ENCODE results near the gene ZNF732. TPM values are rescaled to one million over a fixed set of nuclear protein-coding genes. Genes with fewer than 3 reads are reported as not detected.
A peak's percentile ranks its signal among the peaks of the same experiment; 100 is the strongest.
"Not testable (repeated sequence)": the region's sequence is repeated elsewhere in the genome, so short reads cannot be mapped to it uniquely, and the experiment has no call there.

Gene ZNF732
- total and polyA plus RNA-seq, 5 donors from 2014 or later, result not detected

- Mint-ChIP-seq H3K27me3 (peaks cover 5% of the 10 kb centered on the region), H3K27ac (peak overlapping the region in 2 of 3 donors; percentile 20 to 65), H3K4me3 (peak overlapping the region; percentile 85 to 100 (median 92)), H3K4me1 (peaks cover 7 to 42% (median 16%) of the 10 kb centered on the region in 4 donors), H3K36me3 (peaks cover 31% of the 10 kb centered on the region), H3K9me3 (peaks cover 5 to 29% (median 20%) of the 10 kb centered on the region in 7 donors)
- ATAC-seq (ENCODE audit: low read depth in 2 of 2) (no peak), DNase-seq (no peak)
- H3K9me3 ChIP-seq (ENCODE audit: control insufficient read depth in 2 of 2, low read length in 2 of 2), result peaks cover 12 to 35% of the 10 kb centered on the region in 2 experiments
- peaks cover 8% of the 10 kb centered on the region for H3K36me3 ChIP-seq (ENCODE audit: control insufficient read depth, insufficient read depth, low read length)
- H3K4me3 ChIP-seq (ENCODE audit: low read depth, low read length), result peak overlapping the region; percentile 61
- no peaks in the 10 kb centered on the region for H3K27me3 ChIP-seq (ENCODE audit: control insufficient read depth, insufficient read depth, low read length)
- peaks cover 24% of the 10 kb centered on the region for H3K4me1 ChIP-seq (ENCODE audit: control insufficient read depth, insufficient read depth, low read length, poor library complexity, severe bottlenecking)
- peak overlapping the region; percentile 90 for H3K27ac ChIP-seq (ENCODE audit: insufficient read depth, low read length, poor library complexity, severe bottlenecking)
These were observed 31.0 kb upstream of the ZNF732 start for GRCh38 chr4:336099-336892.

- H3K36me3 Mint-ChIP-seq, result peaks cover 25% of the 10 kb centered on the region
- peaks cover 5% of the 10 kb centered on the region for H3K27me3 Mint-ChIP-seq
- Histone ChIP-seq H3K36me3 (ENCODE audit: control insufficient read depth, insufficient read depth, low read length) (peaks cover 6% of the 10 kb centered on the region), H3K4me3 (ENCODE audit: low read depth, low read length) (peak overlapping the region; percentile 61), H3K27me3 (ENCODE audit: control insufficient read depth, insufficient read depth, low read length) (no peaks in the 10 kb centered on the region), H3K9me3 (ENCODE audit: control insufficient read depth in 2 of 2, low read length in 2 of 2) (peaks cover 14 to 29% of the 10 kb centered on the region in 2 experiments), H3K27ac (ENCODE audit: insufficient read depth, low read length, poor library complexity, severe bottlenecking) (no peak overlapping the region), H3K4me1 (ENCODE audit: control insufficient read depth, insufficient read depth, low read length, poor library complexity, severe bottlenecking) (peaks cover 24% of the 10 kb centered on the region)
- peaks cover 7 to 38% (median 16%) of the 10 kb centered on the region in 4 donors for H3K4me1 Mint-ChIP-seq
- ATAC-seq (ENCODE audit: low read depth in 2 of 2), result no peak
- peak overlapping the region; percentile 85 to 92 (median 86) for H3K4me3 Mint-ChIP-seq
- H3K9me3 Mint-ChIP-seq, result peaks cover 5 to 25% (median 15%) of the 10 kb centered on the region in 7 donors
- peak overlapping the region; percentile 20 to 65 (median 20) for H3K27ac Mint-ChIP-seq
- no peak for DNase-seq
These were observed 30.2 kb upstream of the ZNF732 start for GRCh38 chr4:335515-335914.

- Mint-ChIP-seq H3K4me1 (no peaks in the 10 kb centered on the region), H3K27me3 (no peaks in the 10 kb centered on the region), H3K27ac (no peak overlapping the region), H3K9me3 (peaks cover 3 to 34% (median 6%) of the 10 kb centered on the region in 7 donors), H3K4me3 (no peak overlapping the region), H3K36me3 (peaks cover 5% of the 10 kb centered on the region)
- Histone ChIP-seq H3K36me3 (ENCODE audit: control insufficient read depth, insufficient read depth, low read length) (no peaks in the 10 kb centered on the region), H3K27ac (ENCODE audit: insufficient read depth, low read length, poor library complexity, severe bottlenecking) (no peak overlapping the region), H3K4me3 (ENCODE audit: low read depth, low read length) (no peak overlapping the region), H3K4me1 (ENCODE audit: control insufficient read depth, insufficient read depth, low read length, poor library complexity, severe bottlenecking) (no peaks in the 10 kb centered on the region), H3K9me3 (ENCODE audit: control insufficient read depth in 2 of 2, low read length in 2 of 2) (peaks cover 24 to 48% of the 10 kb centered on the region in 2 experiments), H3K27me3 (ENCODE audit: control insufficient read depth, insufficient read depth, low read length) (no peaks in the 10 kb centered on the region)
- ATAC-seq (ENCODE audit: low read depth in 2 of 2), result no peak
- DNase-seq, result no peak
These were observed 23.5 kb upstream of the ZNF732 start for GRCh38 chr4:328729-329128.

GRCh38 chr4:314296-314903 is 9.1 kb upstream of the ZNF732 start:
- Histone ChIP-seq H3K36me3 (ENCODE audit: control insufficient read depth, insufficient read depth, low read length) (no peaks in the 10 kb centered on the region), H3K27ac (ENCODE audit: insufficient read depth, low read length, poor library complexity, severe bottlenecking) (no peak overlapping the region), H3K27me3 (ENCODE audit: control insufficient read depth, insufficient read depth, low read length) (no peaks in the 10 kb centered on the region), H3K4me1 (ENCODE audit: control insufficient read depth, insufficient read depth, low read length, poor library complexity, severe bottlenecking) (no peaks in the 10 kb centered on the region), H3K4me3 (ENCODE audit: low read depth, low read length) (no peak overlapping the region), H3K9me3 (ENCODE audit: control insufficient read depth in 2 of 2, low read length in 2 of 2) (peaks cover 14 to 22% of the 10 kb centered on the region in 2 experiments)
- Mint-ChIP-seq H3K4me3 (no peak overlapping the region), H3K4me1 (no peaks in the 10 kb centered on the region), H3K36me3 (peaks cover 12% of the 10 kb centered on the region), H3K9me3 (peaks cover 0 to 60% (median 27%) of the 10 kb centered on the region in 7 donors), H3K27ac (no peak overlapping the region), H3K27me3 (peaks cover 6% of the 10 kb centered on the region)
- no peak for DNase-seq
- no peak for ATAC-seq (ENCODE audit: low read depth in 2 of 2)

GRCh38 chr4:309807-310206 is 4.5 kb upstream of the ZNF732 start:
- Histone ChIP-seq H3K27ac (ENCODE audit: insufficient read depth, low read length, poor library complexity, severe bottlenecking) (no peak overlapping the region), H3K9me3 (ENCODE audit: control insufficient read depth in 2 of 2, low read length in 2 of 2) (peaks cover 19 to 25% of the 10 kb centered on the region in 2 experiments), H3K27me3 (ENCODE audit: control insufficient read depth, insufficient read depth, low read length) (no peaks in the 10 kb centered on the region), H3K4me3 (ENCODE audit: low read depth, low read length) (no peak overlapping the region), H3K4me1 (ENCODE audit: control insufficient read depth, insufficient read depth, low read length, poor library complexity, severe bottlenecking) (no peaks in the 10 kb centered on the region), H3K36me3 (ENCODE audit: control insufficient read depth, insufficient read depth, low read length) (no peaks in the 10 kb centered on the region)
- Mint-ChIP-seq H3K36me3 (peaks cover 6% of the 10 kb centered on the region), H3K9me3 (peaks cover 0 to 45% (median 10%) of the 10 kb centered on the region in 7 donors), H3K4me1 (peaks cover 0 to 14% (median 4%) of the 10 kb centered on the region in 4 donors), H3K27ac (no peak overlapping the region), H3K4me3 (no peak overlapping the region), H3K27me3 (peaks cover 6% of the 10 kb centered on the region)
- DNase-seq (no peak), ATAC-seq (ENCODE audit: low read depth in 2 of 2) (no peak)

- peak overlapping the region in 1 of 4 donors; percentile 59 for H3K4me3 Mint-ChIP-seq
- ATAC-seq (ENCODE audit: low read depth in 2 of 2) (peak in 1 of 2 donors; percentile 24), DNase-seq (peak in 1 of 3 donors; percentile 4)
- peaks cover 0 to 14% (median 4%) of the 10 kb centered on the region in 4 donors for H3K4me1 Mint-ChIP-seq
- Histone ChIP-seq H3K4me3 (ENCODE audit: low read depth, low read length) (no peak overlapping the region), H3K9me3 (ENCODE audit: control insufficient read depth in 2 of 2, low read length in 2 of 2) (peaks cover 23 to 34% of the 10 kb centered on the region in 2 experiments), H3K27ac (ENCODE audit: insufficient read depth, low read length, poor library complexity, severe bottlenecking) (no peak overlapping the region), H3K36me3 (ENCODE audit: control insufficient read depth, insufficient read depth, low read length) (no peaks in the 10 kb centered on the region), H3K4me1 (ENCODE audit: control insufficient read depth, insufficient read depth, low read length, poor library complexity, severe bottlenecking) (no peaks in the 10 kb centered on the region), H3K27me3 (ENCODE audit: control insufficient read depth, insufficient read depth, low read length) (no peaks in the 10 kb centered on the region)
- H3K27me3 Mint-ChIP-seq, result no peaks in the 10 kb centered on the region
- H3K9me3 Mint-ChIP-seq, result peaks cover 0 to 54% (median 17%) of the 10 kb centered on the region in 7 donors
- H3K36me3 Mint-ChIP-seq, result peaks cover 6% of the 10 kb centered on the region
- H3K27ac Mint-ChIP-seq, result no peak overlapping the region
These were observed 1.3 kb upstream of the ZNF732 start for GRCh38 chr4:306551-306961.

- not testable (repeated sequence) for ATAC-seq (ENCODE audit: low read depth in 2 of 2); H3K27me3 ChIP-seq (ENCODE audit: control insufficient read depth, insufficient read depth, low read length); H3K4me1 ChIP-seq (ENCODE audit: control insufficient read depth, insufficient read depth, low read length, poor library complexity, severe bottlenecking); H3K27me3 Mint-ChIP-seq; H3K36me3 ChIP-seq (ENCODE audit: control insufficient read depth, insufficient read depth, low read length); H3K27ac ChIP-seq (ENCODE audit: insufficient read depth, low read length, poor library complexity, severe bottlenecking); H3K27ac Mint-ChIP-seq; DNase-seq; H3K36me3 Mint-ChIP-seq; H3K4me3 ChIP-seq (ENCODE audit: low read depth, low read length)
- peaks cover 18 to 31% of the 10 kb centered on the region in 2 experiments for H3K9me3 ChIP-seq (ENCODE audit: control insufficient read depth in 2 of 2, low read length in 2 of 2)
- Mint-ChIP-seq H3K4me3 (peak overlapping the region in 2 of 4 donors; percentile 16 to 26), H3K9me3 (peaks cover 0 to 47% (median 15%) of the 10 kb centered on the region in 7 donors), H3K4me1 (peaks cover 0 to 14% (median 4%) of the 10 kb centered on the region in 4 donors)
These were observed 758 bp downstream of the ZNF732 start for GRCh38 chr4:304516-304915.
